Activated CD4-positive, alpha-beta memory T cell treated with anti-CD3 and anti-CD28 coated beads for 36 hours (primary cell): ENCODE measurements around the gene OR2G2. TPM values are rescaled to one million over a fixed set of nuclear protein-coding genes. Genes with fewer than 3 reads are reported as not detected.

Source experiments
- CTCF ChIA-PET: fragments of 350-600 bp; sonication (Branson Sonifier 250); formaldehyde crosslinking; loops from one replicate; lab custom pipeline; 2021; ENCODE audit warnings: antibody characterized with exemption, inconsistent platforms; lab: Charles Lee
- POLR2A ChIA-PET: fragments of 350-600 bp; sonication (Branson Sonifier 250); formaldehyde crosslinking; loops from one replicate; lab custom pipeline; 2021; ENCODE audit warnings: antibody characterized with exemption; lab: Charles Lee
- DNase-seq: peaks from one replicate; pipeline ENCODE4 v3.0.0-alpha.2; 2020
- H3K27ac Mint-ChIP-seq: one replicate; pipeline ENCODE4 v1.8.0; 2021; ENCODE audit warnings: mixed read lengths
- H3K27me3 Mint-ChIP-seq: one replicate; pipeline ENCODE4 v1.8.0; 2021; ENCODE audit warnings: mixed read lengths
- H3K36me3 Mint-ChIP-seq: one replicate; pipeline ENCODE4 v1.8.0; 2021; ENCODE audit warnings: mixed read lengths
- H3K4me1 Mint-ChIP-seq: one replicate; pipeline ENCODE4 v1.8.0; 2021; ENCODE audit warnings: low read depth, mixed read lengths
- H3K4me3 Mint-ChIP-seq: one replicate; pipeline ENCODE4 v1.8.0; 2021; ENCODE audit warnings: mild to moderate bottlenecking, mixed read lengths
- H3K9me3 Mint-ChIP-seq: one replicate; pipeline ENCODE4 v1.8.0; 2021; ENCODE audit warnings: mixed read lengths
- intact Hi-C: fragments of 100-400 bp; cut with micrococcal nuclease; formaldehyde crosslinking; loops from one replicate; pipeline ENCODE4 v1.15.1; 2023
- total RNA-seq, 2 experiments: library from RNA; stranded (reverse); gene quantifications; one replicate each; pipeline ENCODE4 v1.2.3, GENCODE V29; 2021

The OR2G2 gene
- total RNA-seq, 2 experiments from 2014 or later = not detected

GRCh38 chr1:247574664-247575063 lies 13.5 kb upstream of the OR2G2 start:
- H3K4me3 Mint-ChIP-seq = no peak overlapping the region
- H3K27me3 Mint-ChIP-seq = peaks cover 6% of the 10 kb centered on the region
- CTCF ChIA-PET = interaction anchor here (1.3 to 1.5 kb wide), 2 partner anchors 43 to 202 kb away, joined by 3 to 5 read pairs; no protein-coding TSS in a partner anchor
- DNase-seq = no peak
- peaks cover 10% of the 10 kb centered on the region for H3K9me3 Mint-ChIP-seq
- H3K27ac Mint-ChIP-seq = no peak overlapping the region
- POLR2A ChIA-PET = no interaction called here
- H3K36me3 Mint-ChIP-seq = no peaks in the 10 kb centered on the region
- intact Hi-C loops = no loop called here
- no peaks in the 10 kb centered on the region for H3K4me1 Mint-ChIP-seq

GRCh38 chr1:247576514-247576913 lies 11.6 kb upstream of the OR2G2 start:
- intact Hi-C loops = loop anchor here (1.0 kb wide), 2 partner anchors 186 to 202 kb away; no protein-coding TSS in a partner anchor
- DNase-seq = no peak
- no peaks in the 10 kb centered on the region for H3K9me3 Mint-ChIP-seq
- H3K4me1 Mint-ChIP-seq = no peaks in the 10 kb centered on the region
- no peak overlapping the region for H3K27ac Mint-ChIP-seq
- no peak overlapping the region for H3K4me3 Mint-ChIP-seq
- CTCF ChIA-PET = interaction anchor here (0.7 to 1.0 kb wide), 4 partner anchors 29 to 204 kb away, joined by 3 to 8 read pairs (median 3); no protein-coding TSS in a partner anchor
- POLR2A ChIA-PET = no interaction called here
- H3K27me3 Mint-ChIP-seq = peaks cover 7% of the 10 kb centered on the region
- no peaks in the 10 kb centered on the region for H3K36me3 Mint-ChIP-seq

- peaks cover 5% of the 10 kb centered on the region for H3K27me3 Mint-ChIP-seq
- POLR2A ChIA-PET = no interaction called here
- intact Hi-C loops = no loop called here
- H3K27ac Mint-ChIP-seq = no peak overlapping the region
- no peaks in the 10 kb centered on the region for H3K36me3 Mint-ChIP-seq
- no peaks in the 10 kb centered on the region for H3K9me3 Mint-ChIP-seq
- H3K4me3 Mint-ChIP-seq = no peak overlapping the region
- no peaks in the 10 kb centered on the region for H3K4me1 Mint-ChIP-seq
- CTCF ChIA-PET = interaction anchor here (0.6 to 1.0 kb wide), 2 partner anchors 189 to 1085 kb away, joined by 3 read pairs; no protein-coding TSS in a partner anchor
- DNase-seq = no peak
Observed at GRCh38 chr1:247578946-247579460, 9.2 kb upstream of the OR2G2 start.

- no peaks in the 10 kb centered on the region for H3K36me3 Mint-ChIP-seq
- peaks cover 12% of the 10 kb centered on the region for H3K27me3 Mint-ChIP-seq
- H3K4me3 Mint-ChIP-seq = no peak within 1 kb of the TSS
- no peak for DNase-seq
- H3K9me3 Mint-ChIP-seq = no peaks in the 10 kb centered on the region
- no peaks in the 10 kb centered on the region for H3K4me1 Mint-ChIP-seq
- ChIA-PET POLR2A (no interaction called here), CTCF (no interaction called here)
- intact Hi-C loops = no loop called here
- no peak within 1 kb of the TSS for H3K27ac Mint-ChIP-seq
Observed at GRCh38 chr1:247605286-247605685, 17.1 kb downstream of the OR2G2 start, which contains the start of gene OR2G3. Gene OR2G3 (plus strand): TSS chr1:247605586. CDS start chr1:247605586, 0 bp downstream.

GRCh38 chr1:247613405-247613804 lies 25.2 kb downstream of the OR2G2 start:
- CTCF ChIA-PET = no interaction called here
- no peak overlapping the region for H3K27ac Mint-ChIP-seq
- H3K4me3 Mint-ChIP-seq = no peak overlapping the region

GRCh38 chr1:247614625-247615024 lies 26.5 kb downstream of the OR2G2 start:
- CTCF ChIA-PET = no interaction called here
- peaks cover 1% of the 10 kb centered on the region for H3K27me3 Mint-ChIP-seq
- H3K36me3 Mint-ChIP-seq = no peaks in the 10 kb centered on the region
- H3K4me3 Mint-ChIP-seq = no peak overlapping the region
- intact Hi-C loops = no loop called here
- H3K9me3 Mint-ChIP-seq = no peaks in the 10 kb centered on the region
- POLR2A ChIA-PET = no interaction called here
- H3K27ac Mint-ChIP-seq = no peak overlapping the region
- no peaks in the 10 kb centered on the region for H3K4me1 Mint-ChIP-seq
- no peak for DNase-seq

More at GRCh38 chr1:247613405-247613804, 25.2 kb downstream of the OR2G2 start:
- H3K9me3 Mint-ChIP-seq = no peaks in the 10 kb centered on the region
- H3K36me3 Mint-ChIP-seq = no peaks in the 10 kb centered on the region
- no peak for DNase-seq
- H3K27me3 Mint-ChIP-seq = peaks cover 4% of the 10 kb centered on the region
- intact Hi-C loops = no loop called here
- POLR2A ChIA-PET = no interaction called here
- no peaks in the 10 kb centered on the region for H3K4me1 Mint-ChIP-seq

GRCh38 chr1:247627951-247628350 lies 39.8 kb downstream of the OR2G2 start:
- Mint-ChIP-seq H3K4me1 (no peaks in the 10 kb centered on the region), H3K27me3 (peaks cover 7% of the 10 kb centered on the region), H3K4me3 (no peak overlapping the region), H3K27ac (no peak overlapping the region), H3K9me3 (peaks cover 9% of the 10 kb centered on the region), H3K36me3 (no peaks in the 10 kb centered on the region)
- ChIA-PET CTCF (no interaction called here), POLR2A (no interaction called here)
- no peak for DNase-seq
- intact Hi-C loops = no loop called here

- H3K27me3 Mint-ChIP-seq = peaks cover 35% of the 10 kb centered on the region
- CTCF ChIA-PET = no interaction called here
- no peak for DNase-seq
- H3K9me3 Mint-ChIP-seq = peaks cover 2% of the 10 kb centered on the region
- no peak overlapping the region for H3K4me3 Mint-ChIP-seq
- intact Hi-C loops = no loop called here
- no peaks in the 10 kb centered on the region for H3K4me1 Mint-ChIP-seq
- H3K36me3 Mint-ChIP-seq = no peaks in the 10 kb centered on the region
- POLR2A ChIA-PET = no interaction called here
- no peak overlapping the region for H3K27ac Mint-ChIP-seq
Observed at GRCh38 chr1:247638011-247638410, 49.9 kb downstream of the OR2G2 start.

- Mint-ChIP-seq H3K9me3 (peaks cover 2% of the 10 kb centered on the region), H3K27me3 (peaks cover 38% of the 10 kb centered on the region), H3K4me1 (no peaks in the 10 kb centered on the region), H3K36me3 (no peaks in the 10 kb centered on the region), H3K4me3 (no peak overlapping the region), H3K27ac (no peak overlapping the region)
- POLR2A ChIA-PET = no interaction called here
- intact Hi-C loops = no loop called here
- DNase-seq = no peak
- CTCF ChIA-PET = no interaction called here
Observed at GRCh38 chr1:247638781-247639180, 50.6 kb downstream of the OR2G2 start.

Other genes with a start within 250 kb of the OR2G2 start
- gene NLRP3, start 172.2 kb upstream of the OR2G2 start, total RNA-seq = 1 to 10 TPM in 1 of 2 experiments, under 1 TPM in 1; 0.97 to 1.5 TPM
- gene OR2B11, start 130.3 kb upstream of the OR2G2 start, total RNA-seq = not detected
- gene OR2C3, start 51.9 kb upstream of the OR2G2 start, total RNA-seq = not detected
- not detected for gene GCSAML, start 39.2 kb upstream of the OR2G2 start, total RNA-seq
- not detected for gene OR2G3, start 17.2 kb downstream of the OR2G2 start, total RNA-seq
- gene OR13G1, start 91.4 kb downstream of the OR2G2 start, total RNA-seq = not detected
- not detected for gene OR6F1, start 128.3 kb downstream of the OR2G2 start, total RNA-seq
- not detected for gene OR14K1, start 150.3 kb downstream of the OR2G2 start, total RNA-seq
- not detected for gene OR14A2, start 159.8 kb downstream of the OR2G2 start, total RNA-seq
- gene OR1C1, start 172.2 kb downstream of the OR2G2 start, total RNA-seq = not detected
- gene OR14A16, start 235.8 kb downstream of the OR2G2 start, total RNA-seq = not detected